GM03348 (cell line): ENCODE measurements around the gene CELF2.
"Not testable (repeated sequence)": the region's sequence is repeated elsewhere in the genome, so short reads cannot be mapped to it uniquely, and the experiment has no call there.

ENCODE experiments used
- DNase-seq: peaks from one replicate; pipeline ENCODE4 v3.0.0; 2012; ENCODE audit warnings: low spot score

CELF2 gene

DNA sequence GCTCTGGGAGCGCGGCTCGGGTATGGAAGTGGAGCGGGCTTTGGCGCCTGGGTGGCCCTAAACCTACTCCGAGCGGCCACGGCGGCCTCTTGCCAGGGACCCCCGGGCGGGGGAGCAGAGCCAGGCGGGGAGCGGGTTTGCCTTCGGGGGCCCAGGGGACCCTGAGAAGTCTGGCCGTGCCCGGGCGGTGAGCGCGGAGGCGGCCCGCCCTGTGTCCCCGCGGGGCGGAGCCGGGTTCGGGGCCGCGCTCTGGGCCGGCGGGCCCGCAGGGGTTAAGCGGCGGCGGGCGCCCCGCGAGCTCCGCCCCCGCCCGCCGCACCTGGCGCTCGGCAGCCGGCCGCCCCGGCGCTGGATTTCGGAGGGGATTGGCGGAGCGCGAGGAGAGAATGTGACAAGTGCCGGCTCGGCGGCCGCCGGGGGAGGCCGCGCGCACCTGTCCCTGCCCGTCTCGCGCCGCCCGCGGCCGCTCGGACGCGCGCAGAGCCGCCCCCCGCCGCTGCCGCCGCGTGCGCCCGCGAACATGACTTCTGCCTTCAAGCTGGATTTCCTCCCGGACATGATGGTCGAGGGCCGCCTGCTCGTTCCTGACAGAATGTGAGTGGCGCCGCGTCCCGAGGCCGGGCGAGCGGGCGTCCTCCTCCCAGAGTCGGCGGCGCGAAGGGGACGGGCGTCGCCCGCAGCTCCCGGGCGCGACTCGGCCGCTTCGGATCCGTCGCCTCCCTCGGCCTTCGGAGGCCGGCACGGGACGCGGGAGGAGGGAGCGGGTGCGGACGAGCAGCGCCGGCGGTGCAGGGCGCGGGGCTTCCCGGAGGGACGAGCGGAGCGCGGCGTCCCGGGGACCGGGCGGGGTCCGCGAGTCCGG is at the start of gene CELF2:
TSS of gene CELF2 (plus strand) at position 303 of the 862 bp plus-strand sequence. CDS start at position 521, 218 bp downstream.
- peak; percentile 45 for DNase-seq

DNA sequence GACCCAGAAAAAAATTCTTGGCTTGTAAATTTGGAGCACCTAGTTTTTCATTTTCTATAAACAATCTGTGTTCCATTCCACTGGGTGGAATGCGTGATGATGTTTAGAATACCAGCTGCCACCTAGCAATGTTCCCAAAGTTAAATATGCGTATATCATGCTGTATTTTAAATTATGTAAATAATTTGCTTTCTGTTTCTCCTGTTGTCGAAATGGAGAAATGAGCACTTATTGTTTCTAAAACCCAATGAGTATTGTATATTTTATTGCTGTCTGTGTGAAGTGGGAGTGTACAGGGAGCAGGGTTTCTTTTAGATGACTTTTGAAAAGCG is 49.4 kb upstream of the CELF2 start:
- no peak for DNase-seq

DNA sequence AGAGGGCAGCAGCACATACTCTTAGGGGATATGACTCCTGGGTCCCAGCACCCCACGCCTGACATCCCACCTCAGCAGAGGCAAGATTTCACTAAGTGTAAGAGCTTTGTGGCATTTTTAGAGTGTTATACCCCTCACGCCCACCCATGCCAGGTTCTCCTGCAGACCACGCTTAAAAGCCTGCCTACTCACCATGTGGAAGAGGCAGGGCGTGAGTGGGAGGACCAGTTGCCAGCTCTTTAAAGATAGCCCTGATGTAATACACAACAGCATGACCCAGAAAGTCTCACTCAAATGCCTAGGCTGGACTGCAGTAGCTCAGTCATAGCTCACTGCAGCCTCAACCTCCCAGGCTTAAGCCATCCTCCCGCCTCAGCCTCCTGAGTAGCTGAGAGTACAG is 44.4 kb upstream of the CELF2 start:
- no peak for DNase-seq

DNA sequence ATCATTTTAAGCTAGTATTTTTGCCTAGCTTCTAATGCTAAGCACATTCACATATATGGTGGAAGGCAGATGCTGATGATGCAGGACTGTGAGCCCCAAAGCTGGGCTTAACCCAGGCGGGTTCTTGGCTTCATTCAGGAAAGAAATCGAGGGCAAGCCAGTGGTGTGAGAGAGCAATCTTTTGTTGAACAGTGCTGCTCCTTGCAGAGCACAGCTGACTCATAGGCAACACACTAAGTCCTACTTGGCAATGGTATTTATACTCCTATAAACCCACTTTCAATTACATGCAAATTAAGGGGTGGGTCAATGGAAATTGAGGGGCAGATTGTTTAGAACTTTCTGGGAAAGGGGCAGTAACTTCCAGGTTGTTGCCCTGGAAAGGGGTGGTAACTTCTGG is 42.0 kb upstream of the CELF2 start:
- no peak for DNase-seq

DNA sequence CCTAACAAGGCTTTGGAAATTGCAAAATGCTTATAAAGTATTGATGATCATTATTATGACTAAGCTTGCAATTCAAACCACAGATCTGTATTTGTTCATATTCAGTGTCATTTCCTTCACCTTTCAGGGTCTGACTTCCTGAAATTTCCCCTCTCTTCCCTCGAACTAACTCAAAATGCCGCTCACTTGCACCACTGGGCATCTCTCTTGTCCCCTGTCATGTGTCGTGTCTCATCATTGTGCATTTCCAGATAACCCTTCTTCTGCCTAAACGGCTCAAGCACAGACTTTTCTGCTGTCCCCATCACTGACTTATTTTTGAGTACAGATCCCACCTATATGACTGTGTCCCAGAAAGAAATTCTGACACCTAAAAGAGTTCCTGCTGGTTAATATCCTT is 41.0 kb upstream of the CELF2 start:
- no peak for DNase-seq

DNA sequence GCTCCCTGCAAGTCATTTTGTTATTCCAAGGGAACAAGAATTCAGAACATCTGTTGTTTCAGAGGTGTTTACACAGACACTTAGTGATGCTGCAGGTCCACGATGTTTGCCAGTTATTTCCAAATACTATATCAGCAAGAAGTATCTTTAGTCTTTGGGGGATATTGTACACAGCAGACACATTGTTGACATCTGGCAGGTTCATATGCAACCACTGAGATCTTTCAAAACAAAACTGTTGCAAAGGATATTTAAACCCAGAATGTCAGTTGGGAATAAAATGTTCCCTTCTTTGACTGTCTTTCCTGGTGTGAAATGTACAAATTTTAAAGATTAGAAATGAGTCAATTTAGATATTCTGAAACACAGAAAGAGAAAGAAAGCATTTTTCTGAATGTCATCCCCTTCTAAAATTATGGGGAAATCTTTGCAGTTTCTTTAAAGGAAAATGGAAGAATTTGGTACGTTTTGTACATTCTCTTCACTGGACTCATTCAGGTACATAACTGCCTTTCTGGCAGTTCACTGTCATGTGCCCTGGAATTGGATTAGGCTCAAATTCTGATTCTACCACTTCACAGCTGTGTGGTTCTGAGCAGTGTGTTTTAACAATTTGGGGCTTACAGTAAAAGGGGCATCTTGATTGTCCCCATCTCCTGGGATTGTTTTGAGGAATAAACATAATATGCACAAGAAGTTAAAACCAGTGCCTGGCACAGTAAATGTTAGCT is 40.3 kb upstream of the CELF2 start:
- DNase-seq: no peak

DNA sequence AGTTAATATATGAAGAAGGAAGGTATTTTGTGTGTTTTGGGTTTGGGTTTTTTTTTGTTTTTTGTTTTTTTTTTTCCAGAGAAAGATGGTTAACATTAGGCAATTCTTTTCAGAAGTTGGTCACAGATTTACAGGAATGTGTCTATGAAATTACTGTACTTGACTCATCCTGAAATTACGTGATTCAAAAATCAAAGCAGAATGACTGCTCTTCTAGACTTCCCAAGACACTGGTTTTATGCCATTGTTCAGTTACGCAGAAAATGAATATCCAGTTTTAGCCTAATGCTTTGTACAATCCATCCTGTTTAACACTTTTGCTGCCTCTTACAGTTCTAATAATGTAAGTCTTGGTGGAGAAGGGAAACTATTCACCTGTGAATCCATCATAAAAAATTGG is 39.7 kb upstream of the CELF2 start:
- DNase-seq: peak; percentile 59

DNA sequence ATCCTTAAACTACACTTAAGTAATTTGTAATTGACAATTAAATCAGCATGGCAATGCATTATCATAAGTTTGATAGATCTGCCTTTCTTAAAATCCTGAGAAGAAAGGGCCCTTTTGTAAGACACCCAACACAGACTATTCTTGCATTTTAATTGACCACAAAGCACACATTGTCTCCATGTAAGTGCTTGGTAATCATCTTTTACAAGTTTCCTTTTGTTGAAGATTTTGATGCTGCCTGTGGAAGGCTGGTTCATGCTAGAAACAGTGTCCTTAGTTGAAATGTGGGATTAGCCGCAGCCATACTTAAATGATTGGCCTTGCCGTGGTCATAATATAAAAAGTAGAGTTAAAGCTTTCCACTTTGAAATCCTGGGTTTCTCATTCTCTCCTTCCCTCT is 32.3 kb upstream of the CELF2 start:
- DNase-seq: no peak

DNA sequence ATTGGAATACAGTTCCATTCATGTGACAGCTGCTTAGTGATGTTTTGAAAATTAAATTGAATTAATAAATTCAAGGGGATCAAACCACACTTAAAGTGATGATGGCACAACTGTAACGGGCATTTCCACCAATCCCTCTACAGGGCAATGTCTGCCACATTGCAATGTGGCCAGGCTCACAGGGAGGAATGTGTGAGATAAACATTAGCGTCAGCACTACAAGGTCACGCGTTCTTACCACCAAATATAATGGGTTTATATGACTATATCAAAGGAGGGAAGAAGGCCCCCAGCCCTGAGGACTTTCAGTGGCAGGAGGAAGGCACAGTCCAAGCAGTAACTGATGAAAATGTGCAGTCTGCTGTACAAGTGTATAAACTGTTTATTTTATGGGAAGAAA is 31.1 kb upstream of the CELF2 start:
- no peak for DNase-seq

DNA sequence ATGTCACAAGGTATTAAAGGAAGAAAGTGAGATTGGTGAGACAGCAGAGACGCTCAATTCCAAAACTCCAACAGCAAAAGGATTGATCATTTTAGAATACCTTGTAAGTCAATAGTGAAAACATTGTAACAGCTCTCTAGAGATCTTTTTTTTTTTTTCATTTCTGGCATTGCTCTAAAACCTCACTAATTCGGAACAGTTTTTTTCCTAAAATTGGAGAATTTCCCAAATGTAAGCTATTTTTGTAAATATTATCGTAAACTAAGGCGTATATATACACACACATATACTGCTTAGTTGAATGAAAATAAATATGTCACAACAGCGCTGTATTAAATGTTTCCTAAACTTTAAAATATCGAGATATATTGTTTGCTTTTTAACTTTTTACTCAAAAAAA is 30.6 kb upstream of the CELF2 start:
- DNase-seq: no peak

DNA sequence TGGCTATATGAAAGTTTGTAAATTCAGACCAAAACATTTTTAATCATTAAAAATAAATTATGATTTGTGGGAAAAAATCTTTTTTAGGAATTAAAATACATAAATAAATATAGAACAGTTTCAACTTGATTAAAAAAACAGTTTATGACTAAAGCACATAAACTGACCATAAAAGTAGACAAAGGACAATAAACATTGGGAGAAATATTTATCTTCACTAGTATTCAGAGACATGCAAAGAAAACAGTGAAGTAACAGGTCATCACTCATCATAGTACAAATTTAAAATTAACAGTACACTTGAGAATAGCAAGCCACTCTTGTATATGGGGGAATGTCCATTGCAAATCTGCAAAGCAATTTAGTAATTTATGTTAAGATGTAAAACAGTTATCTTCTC is 28.0 kb upstream of the CELF2 start:
- DNase-seq: no peak

DNA sequence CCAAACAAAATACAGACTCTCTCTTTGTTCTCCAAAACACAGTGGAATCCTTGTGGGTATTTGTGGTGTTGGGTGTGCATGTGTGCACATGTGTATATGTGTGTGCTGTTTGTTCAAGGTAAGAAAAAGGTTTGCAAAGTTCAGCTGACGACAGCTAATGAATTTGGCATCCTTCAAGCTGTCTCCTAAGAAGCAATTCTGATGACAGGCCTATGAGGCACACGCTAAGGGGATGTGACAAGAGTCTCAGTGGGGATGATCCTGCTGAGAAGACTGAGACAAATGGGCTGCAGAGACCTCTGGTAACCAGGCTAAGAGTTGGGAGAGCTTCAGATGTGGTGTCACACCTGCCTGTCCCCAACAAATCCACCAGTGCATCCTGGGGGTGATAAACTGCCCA is 26.5 kb upstream of the CELF2 start:
- no peak for DNase-seq

DNA sequence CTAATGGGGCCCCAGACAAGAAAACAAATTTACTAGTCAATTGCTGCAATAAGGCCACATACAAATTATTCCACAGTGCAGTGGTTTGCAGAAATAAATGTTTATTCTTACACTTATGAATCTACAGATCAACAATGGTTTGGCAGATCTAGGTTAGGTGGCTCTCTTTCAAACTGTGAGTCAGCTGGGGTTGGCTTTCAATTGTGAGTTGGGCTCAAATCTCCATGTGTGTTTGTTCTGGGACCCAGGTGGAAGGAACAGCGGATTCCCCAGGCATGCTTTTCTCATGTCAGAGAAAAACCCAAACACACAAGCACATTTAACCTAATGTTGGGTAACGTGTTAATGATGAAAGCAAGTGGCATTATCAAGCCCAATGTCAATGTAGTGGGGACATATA is 25.6 kb upstream of the CELF2 start:
- no peak for DNase-seq

DNA sequence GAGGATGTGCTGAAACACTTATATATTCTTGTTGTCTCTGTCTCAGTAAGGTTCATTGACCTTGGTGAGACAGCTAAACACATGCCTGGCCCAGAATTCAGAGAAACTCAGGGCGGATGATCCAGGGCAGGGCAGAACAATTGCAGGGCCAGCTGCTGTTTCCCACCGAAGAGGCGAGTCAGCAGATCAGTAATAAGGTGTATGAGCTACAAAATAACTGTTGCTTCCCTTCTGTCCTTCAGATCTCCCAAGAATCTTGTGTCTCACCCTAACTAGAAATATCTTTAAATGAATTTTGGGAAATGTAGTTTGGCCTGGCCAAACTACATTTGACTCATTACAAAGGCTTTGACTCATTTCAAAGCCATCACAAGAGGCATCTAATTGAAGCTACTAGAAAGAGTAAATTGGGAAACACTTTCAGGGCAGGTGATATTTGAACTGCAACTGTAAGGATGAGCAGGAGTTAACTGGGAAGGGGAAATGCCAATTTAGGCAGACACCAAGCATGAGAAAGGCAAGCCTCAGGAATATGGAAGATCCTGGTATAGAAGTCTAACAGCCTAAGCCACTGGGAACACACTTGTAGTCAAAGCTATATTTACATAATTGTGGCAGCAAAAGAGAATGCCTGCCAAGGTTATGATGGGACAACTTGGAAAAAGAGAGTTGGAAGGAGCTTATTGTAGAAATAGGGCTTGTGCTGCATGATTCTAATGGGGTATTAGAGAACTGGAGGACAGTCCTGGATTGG is 24.5 kb upstream of the CELF2 start:
- DNase-seq: no peak

DNA sequence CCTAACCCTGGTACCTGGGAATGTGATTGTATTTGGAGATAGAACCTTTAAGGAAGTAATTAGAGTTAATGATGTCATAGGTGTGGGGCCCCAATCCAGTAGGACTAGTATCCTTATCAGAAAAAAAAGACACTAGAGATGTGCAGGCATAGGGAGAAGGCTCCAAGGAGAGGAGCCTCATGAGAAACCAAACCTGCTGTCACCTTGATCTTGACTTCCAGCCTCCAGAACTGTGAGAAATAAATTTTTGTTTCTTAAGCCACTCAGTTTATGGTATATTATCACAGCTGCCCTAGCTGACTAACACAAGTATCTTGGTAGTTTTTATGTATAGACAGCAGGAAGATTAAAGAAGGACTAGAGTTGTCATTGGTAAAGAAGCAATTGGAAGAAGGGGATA is 23.9 kb upstream of the CELF2 start:
- no peak for DNase-seq

DNA sequence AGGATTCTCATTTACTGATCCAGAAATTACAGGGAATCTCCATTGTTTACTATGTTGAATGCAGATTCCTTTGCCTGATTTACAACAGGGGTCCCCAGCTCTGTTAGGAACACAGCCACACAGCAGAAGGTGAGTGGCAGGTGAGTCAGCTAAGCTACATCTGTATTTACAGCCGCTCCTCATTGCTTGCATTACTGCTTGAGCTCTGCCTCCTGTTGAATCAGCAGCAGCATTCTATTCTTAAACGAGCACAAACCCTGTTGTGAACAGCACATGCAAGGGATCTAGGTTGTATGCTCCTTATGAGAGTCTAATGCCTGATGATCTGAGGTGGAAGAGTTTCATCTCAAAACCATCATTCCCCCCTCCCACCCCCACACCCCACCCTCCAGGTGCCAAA is 23.3 kb upstream of the CELF2 start:
- no peak for DNase-seq

DNA sequence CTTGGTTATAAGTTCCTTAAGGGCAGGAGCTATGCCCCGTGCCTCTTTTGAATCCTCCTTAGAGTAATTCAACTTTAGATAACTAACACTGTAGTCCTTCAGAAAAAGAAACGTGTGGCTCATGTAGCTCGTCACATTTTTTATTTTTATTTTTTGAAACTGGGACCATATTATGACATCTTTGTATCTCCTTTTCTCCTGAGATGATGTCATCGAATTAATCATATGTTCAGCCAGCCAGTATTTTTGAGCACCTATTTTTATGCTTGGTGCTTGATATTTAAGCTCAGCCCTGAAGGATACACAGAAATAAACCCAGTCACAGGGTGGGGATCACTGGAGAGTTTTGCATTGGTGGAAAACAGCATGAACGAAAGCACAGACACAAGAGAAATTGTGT is 22.6 kb upstream of the CELF2 start:
- no peak for DNase-seq

DNA sequence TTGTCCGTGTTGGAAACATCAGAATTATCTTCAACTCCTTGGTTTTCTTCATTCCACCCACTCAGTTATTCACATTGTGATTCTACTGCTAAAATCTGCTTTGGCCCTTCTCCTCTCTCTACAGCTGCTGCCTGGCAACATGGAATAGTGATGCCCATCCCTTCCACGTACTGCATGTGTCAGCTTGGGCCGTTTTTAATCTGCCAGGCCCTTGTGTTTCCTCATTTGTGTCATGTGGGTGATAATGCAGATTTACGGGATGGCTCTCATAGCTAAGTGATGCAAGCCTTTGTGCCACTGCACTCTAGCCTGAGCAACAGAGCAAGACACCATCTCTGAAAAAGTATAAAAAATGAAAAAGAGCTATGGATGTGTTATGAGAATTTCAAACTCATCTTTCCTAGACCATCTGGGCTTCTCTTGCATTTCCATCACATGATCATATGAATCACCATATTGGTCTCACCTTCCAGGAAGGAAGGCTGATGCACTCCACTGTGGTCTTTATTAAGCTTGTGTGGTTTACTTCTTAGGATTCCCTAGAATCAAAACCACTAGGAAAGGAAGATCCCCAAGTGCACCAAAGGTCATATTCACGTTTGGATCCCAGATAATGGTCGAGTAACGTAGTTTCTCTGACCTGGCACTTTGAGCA is 20.6 kb upstream of the CELF2 start:
- DNase-seq: no peak

DNA sequence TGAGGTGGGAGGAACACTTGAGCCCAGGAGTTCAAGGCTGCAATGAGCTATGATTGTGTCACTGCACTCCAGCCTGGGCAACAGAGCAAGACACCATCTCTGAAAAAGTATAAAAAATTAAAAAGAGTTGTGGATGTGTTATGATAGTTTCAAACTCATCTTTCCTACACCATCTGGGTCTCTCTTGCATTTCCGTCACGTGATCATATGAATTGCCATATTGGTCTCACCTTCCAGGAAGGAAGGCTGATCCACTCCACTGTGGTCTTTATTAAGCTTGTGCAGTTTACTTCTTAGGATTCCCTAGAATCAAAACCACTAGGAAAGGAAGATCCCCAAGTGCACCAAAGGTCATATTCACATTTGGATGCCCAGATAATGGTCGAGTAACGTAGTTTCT is 18.2 kb upstream of the CELF2 start:
- not testable (repeated sequence) for DNase-seq

DNA sequence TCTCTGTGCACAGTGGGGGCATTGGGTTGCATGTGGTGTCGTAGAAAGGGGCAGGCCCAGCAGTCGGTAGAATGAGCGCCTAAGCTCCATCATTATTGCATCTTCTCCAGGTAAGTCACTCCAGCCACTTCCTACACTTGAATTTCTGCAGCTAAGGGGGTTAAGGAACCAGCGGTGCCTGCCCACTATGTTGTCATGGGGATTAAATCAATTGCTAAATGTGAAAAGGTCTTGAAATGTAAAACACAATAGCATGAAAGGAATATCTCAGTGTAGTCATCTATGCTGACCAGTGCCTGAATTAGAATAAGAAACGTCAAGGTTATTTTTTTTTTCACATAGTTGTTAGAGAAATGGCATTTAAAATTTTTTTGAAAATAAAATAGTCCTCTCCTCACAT is 15.2 kb upstream of the CELF2 start:
- no peak for DNase-seq

DNA sequence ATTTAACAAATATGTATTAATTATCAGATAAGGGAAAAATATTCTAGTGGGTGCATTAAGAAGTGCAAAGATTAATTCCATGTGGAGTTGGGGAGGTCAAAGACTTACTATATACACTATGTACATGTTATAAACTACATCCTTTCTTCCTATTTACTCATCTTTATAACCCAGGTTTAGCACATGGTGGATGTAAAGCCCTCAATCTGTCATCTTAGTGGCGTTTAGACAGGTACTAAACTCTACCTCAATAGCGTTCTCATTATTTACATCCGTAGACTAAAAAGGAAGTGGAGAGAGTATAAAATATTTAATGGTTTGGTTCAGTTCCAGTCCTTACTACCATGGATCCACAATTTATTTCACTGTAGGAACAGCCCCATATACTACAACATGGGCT is 14.8 kb upstream of the CELF2 start:
- no peak for DNase-seq

DNA sequence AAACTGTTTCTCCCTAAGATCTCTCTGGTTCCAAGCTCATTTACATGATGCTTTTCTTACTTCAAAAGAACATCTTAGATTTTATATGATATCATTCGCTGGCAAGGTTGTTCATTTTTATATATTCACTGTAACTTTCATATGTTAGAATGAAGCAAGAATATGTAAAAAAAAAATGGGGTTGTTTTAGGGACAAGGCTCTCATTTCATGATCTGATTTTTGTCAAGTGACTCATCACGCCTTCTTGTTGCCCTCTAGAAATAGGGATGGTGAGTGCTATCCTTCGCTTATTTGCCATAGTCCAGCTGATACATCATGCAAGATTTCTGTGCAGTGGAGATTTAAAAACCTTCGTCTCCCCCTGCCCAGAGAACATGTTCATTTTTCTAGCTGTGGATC is 14.0 kb upstream of the CELF2 start:
- DNase-seq: peak; percentile 28
